Measurements from ENCODE around the gene OR51A7.
"Not testable (repeated sequence)": the region's sequence is repeated elsewhere in the genome, so short reads cannot be mapped to it uniquely, and the experiment has no call there.

Gene OR51A7

DNA sequence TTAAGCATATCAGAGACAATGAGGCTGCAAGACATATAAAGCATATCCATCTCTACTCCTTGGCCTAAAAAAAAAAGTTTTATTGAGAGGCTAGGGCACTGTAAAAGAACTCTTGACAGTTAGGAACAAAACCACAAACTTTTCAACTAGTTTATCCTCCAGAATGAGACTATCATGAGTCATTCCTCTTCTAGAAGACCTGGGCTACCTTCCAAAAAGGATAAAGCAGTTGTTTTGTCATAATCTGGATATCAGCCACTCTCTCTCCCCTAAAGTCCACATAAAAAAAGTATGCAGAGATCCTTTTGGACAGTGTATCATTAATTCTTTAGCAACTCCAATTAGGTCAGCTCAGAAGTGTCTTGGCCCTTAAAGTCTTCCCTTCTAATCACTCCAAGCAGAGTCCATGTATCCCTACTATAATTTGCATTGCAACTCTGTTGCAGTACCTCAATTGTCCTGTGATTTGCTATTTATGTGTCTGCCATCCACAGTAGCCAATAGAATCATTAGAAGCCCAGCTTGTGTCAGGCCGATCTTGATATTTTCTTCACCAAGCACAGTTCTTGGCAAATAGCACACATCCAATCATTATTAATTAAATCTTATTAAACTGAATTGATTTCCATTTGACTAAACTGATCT, 11.5 kb upstream of the OR51A7 start:
- H3K27me3 ChIP-seq (ENCODE audit: control insufficient read depth, insufficient read depth, low read length): no peaks in the 10 kb centered on the region
- H3K4me3 ChIP-seq (ENCODE audit: low read depth, low read length): no peak overlapping the region
- H3K4me1 ChIP-seq (ENCODE audit: control insufficient read depth, insufficient read depth, low read length): no peaks in the 10 kb centered on the region
- no peak overlapping the region for H3K9ac ChIP-seq (ENCODE audit: low read depth, low read length)
- no peaks in the 10 kb centered on the region for H3K36me3 ChIP-seq (ENCODE audit: control insufficient read depth, insufficient read depth, low read length)
- H3K9me3 ChIP-seq (ENCODE audit: control insufficient read depth, insufficient read depth, low read length): no peaks in the 10 kb centered on the region

- H3K4me3 ChIP-seq (ENCODE audit: low read depth, low read length): no peak overlapping the region
Observed at GRCh38 chr11:4916581-4916980, 13.0 kb downstream of the OR51A7 start.

DNA sequence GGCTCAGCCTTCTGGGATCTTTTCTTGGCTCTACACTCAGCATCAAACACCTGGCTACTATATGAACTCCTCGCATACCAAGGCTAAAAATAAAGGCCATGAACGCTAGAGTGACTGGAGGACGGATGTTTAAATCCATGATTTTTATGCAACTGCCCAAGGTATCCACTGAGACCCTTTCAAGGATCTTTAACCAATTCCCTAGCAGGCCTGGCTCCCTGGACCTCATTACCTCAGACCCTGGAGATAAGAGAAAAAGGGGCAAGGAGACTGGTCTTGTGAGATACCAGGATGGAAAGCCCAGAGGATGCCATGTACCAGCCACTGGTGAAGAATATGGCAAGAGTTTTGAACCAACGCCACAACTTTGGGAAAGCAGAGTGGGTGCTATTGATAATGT, 15.7 kb downstream of the OR51A7 start, which contains the start of gene OR51G2:
OR51G2 (minus strand) TSS at position 101 of the 400 bp plus-strand sequence. CDS start 3,687 bp downstream, outside the sequence.
- Histone ChIP-seq H3K4me1 (ENCODE audit: control insufficient read depth, insufficient read depth, low read length) (no peaks in the 10 kb centered on the region), H3K9me3 (ENCODE audit: control insufficient read depth, insufficient read depth, low read length) (no peaks in the 10 kb centered on the region), H3K9ac (ENCODE audit: low read depth, low read length) (no peak within 1 kb of the TSS), H3K27me3 (ENCODE audit: control insufficient read depth, insufficient read depth, low read length) (no peaks in the 10 kb centered on the region), H3K4me3 (ENCODE audit: low read depth, low read length) (no peak within 1 kb of the TSS), H3K36me3 (ENCODE audit: control insufficient read depth, insufficient read depth, low read length) (no peaks in the 10 kb centered on the region)

More at GRCh38 chr11:4916581-4916980, 13.0 kb downstream of the OR51A7 start:
- H3K4me1 ChIP-seq (ENCODE audit: control insufficient read depth, insufficient read depth, low read length): no peaks in the 10 kb centered on the region
- no peaks in the 10 kb centered on the region for H3K9me3 ChIP-seq (ENCODE audit: control insufficient read depth, insufficient read depth, low read length)
- no peaks in the 10 kb centered on the region for H3K36me3 ChIP-seq (ENCODE audit: control insufficient read depth, insufficient read depth, low read length)
- no peak overlapping the region for H3K9ac ChIP-seq (ENCODE audit: low read depth, low read length)
- H3K27me3 ChIP-seq (ENCODE audit: control insufficient read depth, insufficient read depth, low read length): no peaks in the 10 kb centered on the region

DNA sequence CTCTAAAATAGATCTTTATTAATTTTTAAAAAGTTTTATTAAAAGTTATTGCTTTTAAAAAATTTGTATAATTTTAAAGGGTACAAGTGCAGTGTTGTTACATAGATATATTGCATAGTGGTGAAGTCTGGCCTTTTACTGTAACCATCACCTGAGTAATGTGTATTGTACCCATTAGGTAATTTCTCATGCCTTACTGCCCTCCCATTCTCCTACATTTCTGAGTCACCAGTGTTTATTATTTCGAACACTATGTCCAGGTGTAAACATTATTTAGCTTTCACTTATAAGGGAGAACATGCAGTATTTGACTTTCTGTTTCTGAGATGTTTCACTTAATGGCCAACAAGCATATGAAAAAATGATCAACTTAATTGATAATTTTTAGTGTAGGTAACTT, 18.2 kb downstream of the OR51A7 start:
- Histone ChIP-seq H3K9ac (ENCODE audit: low read depth, low read length) (no peak overlapping the region), H3K9me3 (ENCODE audit: control insufficient read depth, insufficient read depth, low read length) (no peaks in the 10 kb centered on the region), H3K36me3 (ENCODE audit: control insufficient read depth, insufficient read depth, low read length) (no peaks in the 10 kb centered on the region), H3K4me3 (ENCODE audit: low read depth, low read length) (no peak overlapping the region), H3K4me1 (ENCODE audit: control insufficient read depth, insufficient read depth, low read length) (no peaks in the 10 kb centered on the region), H3K27me3 (ENCODE audit: control insufficient read depth, insufficient read depth, low read length) (no peaks in the 10 kb centered on the region)

GRCh38 chr11:4922304-4922703, 18.7 kb downstream of the OR51A7 start:
- no peaks in the 10 kb centered on the region for H3K36me3 ChIP-seq (ENCODE audit: control insufficient read depth, insufficient read depth, low read length)
- no peak overlapping the region for H3K4me3 ChIP-seq (ENCODE audit: low read depth, low read length)
- H3K9me3 ChIP-seq (ENCODE audit: control insufficient read depth, insufficient read depth, low read length): no peaks in the 10 kb centered on the region
- H3K4me1 ChIP-seq (ENCODE audit: control insufficient read depth, insufficient read depth, low read length): no peaks in the 10 kb centered on the region
- no peaks in the 10 kb centered on the region for H3K27me3 ChIP-seq (ENCODE audit: control insufficient read depth, insufficient read depth, low read length)
- no peak overlapping the region for H3K9ac ChIP-seq (ENCODE audit: low read depth, low read length)

GRCh38 chr11:4924239-4924638, 20.7 kb downstream of the OR51A7 start, which contains the start of gene OR51G1:
Gene OR51G1 (minus strand): TSS chr11:4924339. CDS start chr11:4924339, 0 bp downstream.
- Histone ChIP-seq H3K9ac (ENCODE audit: low read depth, low read length) (no peak within 1 kb of the TSS), H3K4me3 (ENCODE audit: low read depth, low read length) (no peak within 1 kb of the TSS)

GRCh38 chr11:4926608-4927007, 23.0 kb downstream of the OR51A7 start:
- H3K4me1 ChIP-seq (ENCODE audit: control insufficient read depth, insufficient read depth, low read length): no peaks in the 10 kb centered on the region
- H3K4me3 ChIP-seq (ENCODE audit: low read depth, low read length): no peak overlapping the region
- H3K9me3 ChIP-seq (ENCODE audit: control insufficient read depth, insufficient read depth, low read length): no peaks in the 10 kb centered on the region
- no peak overlapping the region for H3K9ac ChIP-seq (ENCODE audit: low read depth, low read length)
- no peaks in the 10 kb centered on the region for H3K36me3 ChIP-seq (ENCODE audit: control insufficient read depth, insufficient read depth, low read length)
- H3K27me3 ChIP-seq (ENCODE audit: control insufficient read depth, insufficient read depth, low read length): no peaks in the 10 kb centered on the region

More at GRCh38 chr11:4924239-4924638, 20.7 kb downstream of the OR51A7 start, which contains the start of gene OR51G1:
- Histone ChIP-seq H3K27me3 (ENCODE audit: control insufficient read depth, insufficient read depth, low read length) (no peaks in the 10 kb centered on the region), H3K9me3 (ENCODE audit: control insufficient read depth, insufficient read depth, low read length) (no peaks in the 10 kb centered on the region), H3K36me3 (ENCODE audit: control insufficient read depth, insufficient read depth, low read length) (no peaks in the 10 kb centered on the region), H3K4me1 (ENCODE audit: control insufficient read depth, insufficient read depth, low read length) (no peaks in the 10 kb centered on the region)

- Histone ChIP-seq H3K36me3 (ENCODE audit: control insufficient read depth, insufficient read depth, low read length) (no peaks in the 10 kb centered on the region), H3K9ac (ENCODE audit: low read depth, low read length) (no peak overlapping the region), H3K4me3 (ENCODE audit: low read depth, low read length) (no peak overlapping the region), H3K4me1 (ENCODE audit: control insufficient read depth, insufficient read depth, low read length) (no peaks in the 10 kb centered on the region), H3K27me3 (ENCODE audit: control insufficient read depth, insufficient read depth, low read length) (no peaks in the 10 kb centered on the region), H3K9me3 (ENCODE audit: control insufficient read depth, insufficient read depth, low read length) (no peaks in the 10 kb centered on the region)
Observed at GRCh38 chr11:4932751-4933150, 29.2 kb downstream of the OR51A7 start.

DNA sequence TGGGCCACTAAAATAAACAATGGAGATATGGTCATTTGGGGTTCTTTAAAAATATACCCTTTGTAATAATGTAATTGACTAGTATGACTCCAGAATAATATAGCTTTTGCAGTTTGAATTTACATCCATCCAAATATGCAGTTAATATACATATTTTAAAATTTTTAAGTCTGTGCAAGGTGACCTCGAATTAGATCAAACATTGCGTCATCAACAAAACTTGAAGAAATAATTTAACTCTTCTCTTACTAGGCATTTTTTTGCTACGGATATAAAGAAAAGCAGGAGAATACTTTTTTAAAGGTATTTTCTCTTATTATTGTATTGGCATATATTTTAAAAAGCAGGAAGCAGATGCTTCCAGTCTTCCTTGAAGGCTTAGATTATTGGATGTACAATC, 33.2 kb downstream of the OR51A7 start:
- Histone ChIP-seq H3K9ac (ENCODE audit: low read depth, low read length) (no peak overlapping the region), H3K4me3 (ENCODE audit: low read depth, low read length) (no peak overlapping the region), H3K27me3 (ENCODE audit: control insufficient read depth, insufficient read depth, low read length) (no peaks in the 10 kb centered on the region), H3K9me3 (ENCODE audit: control insufficient read depth, insufficient read depth, low read length) (no peaks in the 10 kb centered on the region), H3K36me3 (ENCODE audit: control insufficient read depth, insufficient read depth, low read length) (no peaks in the 10 kb centered on the region), H3K4me1 (ENCODE audit: control insufficient read depth, insufficient read depth, low read length) (no peaks in the 10 kb centered on the region)

DNA sequence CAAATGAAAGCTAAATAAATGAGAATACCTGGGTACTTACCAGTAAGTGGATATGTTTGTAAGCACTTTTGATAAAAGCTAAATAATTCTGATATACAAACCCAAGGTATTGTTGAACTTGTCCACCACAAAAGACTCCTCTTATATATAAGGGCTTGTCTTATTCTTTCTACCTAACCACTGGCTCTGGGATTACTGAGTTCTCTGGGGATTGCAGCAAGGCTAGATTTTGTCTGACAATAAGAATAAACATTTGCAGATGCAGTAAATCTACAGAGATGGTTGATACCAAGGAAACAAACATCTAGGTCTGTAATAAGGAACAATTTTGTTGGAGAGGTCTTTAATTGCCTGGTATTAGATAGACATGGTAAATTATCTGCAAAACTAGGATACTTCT, 43.9 kb downstream of the OR51A7 start, which contains the start of gene OR51A4:
OR51A4 (minus strand) TSS at position 101 of the 400 bp plus-strand sequence. CDS start 505 bp downstream, outside the sequence.
- H3K4me3 ChIP-seq (ENCODE audit: low read depth, low read length): no peak within 1 kb of the TSS
- no peaks in the 10 kb centered on the region for H3K9me3 ChIP-seq (ENCODE audit: control insufficient read depth, insufficient read depth, low read length)
- H3K27me3 ChIP-seq (ENCODE audit: control insufficient read depth, insufficient read depth, low read length): no peaks in the 10 kb centered on the region
- no peaks in the 10 kb centered on the region for H3K4me1 ChIP-seq (ENCODE audit: control insufficient read depth, insufficient read depth, low read length)
- H3K36me3 ChIP-seq (ENCODE audit: control insufficient read depth, insufficient read depth, low read length): no peaks in the 10 kb centered on the region
- H3K9ac ChIP-seq (ENCODE audit: low read depth, low read length): no peak within 1 kb of the TSS

DNA sequence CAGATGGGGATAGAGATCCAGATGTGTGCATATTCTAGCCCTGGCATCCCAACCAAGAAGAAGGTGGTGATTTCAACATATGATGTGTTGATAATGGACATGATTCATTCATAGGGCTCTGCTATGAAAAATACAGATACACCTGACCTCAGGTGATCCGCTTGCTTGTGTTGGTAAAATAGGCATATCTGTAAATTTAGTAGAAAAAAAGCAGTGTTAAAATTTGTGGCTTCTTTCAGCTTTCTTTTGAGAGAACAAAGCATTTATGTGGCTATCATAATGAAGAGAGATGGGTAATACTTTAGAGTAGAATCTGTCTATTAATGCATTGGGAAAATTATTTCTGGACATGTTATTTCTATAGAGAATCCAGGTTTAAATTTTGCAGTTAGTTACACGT, 52.0 kb downstream of the OR51A7 start, which contains the start of gene OR51A2:
OR51A2 (minus strand) TSS at position 101 of the 400 bp plus-strand sequence; CDS start at position 101, 0 bp downstream.
- H3K9ac ChIP-seq (ENCODE audit: low read depth, low read length); H3K4me3 ChIP-seq (ENCODE audit: low read depth, low read length); H3K4me1 ChIP-seq (ENCODE audit: control insufficient read depth, insufficient read depth, low read length); H3K27me3 ChIP-seq (ENCODE audit: control insufficient read depth, insufficient read depth, low read length); H3K36me3 ChIP-seq (ENCODE audit: control insufficient read depth, insufficient read depth, low read length); H3K9me3 ChIP-seq (ENCODE audit: control insufficient read depth, insufficient read depth, low read length): not testable (repeated sequence)

DNA sequence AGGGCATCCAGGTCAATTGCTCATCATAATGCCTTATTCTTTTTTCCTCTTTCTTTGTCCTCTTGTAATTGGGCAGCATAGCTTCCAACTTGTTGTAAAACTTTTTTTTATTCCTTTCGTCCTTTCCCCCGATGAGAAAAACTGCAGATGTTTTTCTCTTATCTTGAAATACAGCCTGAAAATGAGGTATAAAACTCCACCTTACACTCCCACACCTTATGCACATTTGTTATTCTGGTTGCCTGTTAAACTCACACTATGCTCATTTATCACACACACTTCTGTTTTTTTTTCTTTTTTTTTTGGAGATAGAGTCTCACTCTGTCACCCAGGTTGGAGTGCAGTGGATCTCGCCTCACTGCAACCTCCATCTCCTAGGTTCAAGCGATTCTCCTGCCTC, 53.8 kb downstream of the OR51A7 start:
- H3K4me1 ChIP-seq (ENCODE audit: control insufficient read depth, insufficient read depth, low read length): no peaks in the 10 kb centered on the region
- H3K4me3 ChIP-seq (ENCODE audit: low read depth, low read length): no peak overlapping the region
- no peak overlapping the region for H3K9ac ChIP-seq (ENCODE audit: low read depth, low read length)
- H3K9me3 ChIP-seq (ENCODE audit: control insufficient read depth, insufficient read depth, low read length): no peaks in the 10 kb centered on the region
- no peaks in the 10 kb centered on the region for H3K36me3 ChIP-seq (ENCODE audit: control insufficient read depth, insufficient read depth, low read length)
- no peaks in the 10 kb centered on the region for H3K27me3 ChIP-seq (ENCODE audit: control insufficient read depth, insufficient read depth, low read length)

Data from iPS-15b (cell line).